ENCODE results near the gene ACTR1A.

ACTR1A gene

GRCh38 chr10:102534333-102534732 lies 31.8 kb upstream of the ACTR1A start:
- no peak for DNase-seq (ENCODE audit: low read depth)
- no peak overlapping the region for H3K4me3 ChIP-seq (ENCODE audit: low read depth, low read length)
- no peak for TF ChIP-seq CTCF (IDR thresholded peaks at IDR 0.05; ENCODE audit: insufficient read depth, low read depth, low read length, missing control alignments)

- no peak for TF ChIP-seq CTCF (IDR thresholded peaks at IDR 0.05; ENCODE audit: insufficient read depth, low read depth, low read length, missing control alignments)
- DNase-seq (ENCODE audit: low read depth): no peak
These were observed 25.0 kb upstream of the ACTR1A start for GRCh38 chr10:102527546-102527945.

GRCh38 chr10:102524746-102525145 lies 22.2 kb upstream of the ACTR1A start:
- no peak overlapping the region for H3K4me3 ChIP-seq (ENCODE audit: low read depth, low read length)
- no peak for DNase-seq (ENCODE audit: low read depth)
- TF ChIP-seq CTCF (IDR thresholded peaks at IDR 0.05; ENCODE audit: insufficient read depth, low read depth, low read length, missing control alignments): no peak

More at GRCh38 chr10:102527546-102527945, 25.0 kb upstream of the ACTR1A start:
- no peak overlapping the region for H3K4me3 ChIP-seq (ENCODE audit: low read depth, low read length)

GRCh38 chr10:102523250-102524029 lies 20.9 kb upstream of the ACTR1A start:
- TF ChIP-seq CTCF (IDR thresholded peaks at IDR 0.05; ENCODE audit: insufficient read depth, low read depth, low read length, missing control alignments): no peak
- peak; percentile 21 for DNase-seq (ENCODE audit: low read depth)
- no peak overlapping the region for H3K4me3 ChIP-seq (ENCODE audit: low read depth, low read length)

- DNase-seq (ENCODE audit: low read depth): no peak
- no peak for TF ChIP-seq CTCF (IDR thresholded peaks at IDR 0.05; ENCODE audit: insufficient read depth, low read depth, low read length, missing control alignments)
- H3K4me3 ChIP-seq (ENCODE audit: low read depth, low read length): no peak overlapping the region
These were observed 20.4 kb upstream of the ACTR1A start for GRCh38 chr10:102522874-102523249.

GRCh38 chr10:102519246-102519825 lies 16.8 kb upstream of the ACTR1A start:
- no peak for DNase-seq (ENCODE audit: low read depth)
- TF ChIP-seq CTCF (IDR thresholded peaks at IDR 0.05; ENCODE audit: insufficient read depth, low read depth, low read length, missing control alignments): no peak
- H3K4me3 ChIP-seq (ENCODE audit: low read depth, low read length): no peak overlapping the region

Data from GM12865 (cell line).